Ascending aorta (tissue), 2 donors: ENCODE data around the gene KIAA0930. TPM values are rescaled to one million over a fixed set of nuclear protein-coding genes. Genes with fewer than 3 reads are reported as not detected.

Experiments
- DNase-seq, 2 donors: peaks; one replicate each; pipeline ENCODE4 v3.0.0-alpha.2; 2019; ENCODE audit warnings: low spot score in 2 of 2
- H3K27ac ChIP-seq, 2 donors: fragments of 200-600 bp; sonication (generic); one replicate each; pipeline ENCODE4 v1.5.1; 2016 to 2017; ENCODE audit warnings: mild to moderate bottlenecking in 1 of 2
- H3K27me3 ChIP-seq: fragments of 200-600 bp; sonication (generic); one replicate; pipeline ENCODE4 v1.5.1; 2017
- H3K36me3 ChIP-seq, 2 donors: fragments of 200-600 bp; sonication (generic); one replicate each; pipeline ENCODE4 v1.5.1; 2016
- H3K4me1 ChIP-seq, 2 donors: fragments of 200-600 bp; sonication (generic); one replicate each; pipeline ENCODE4 v1.5.1; 2016 to 2017; ENCODE audit warnings: mild to moderate bottlenecking in 1 of 2
- H3K4me3 ChIP-seq, 2 donors: fragments of 200-600 bp; sonication (generic); one replicate each; pipeline ENCODE4 v1.5.1; 2016 to 2017; ENCODE audit warnings: mild to moderate bottlenecking in 1 of 2
- H3K9me3 ChIP-seq, 2 donors: fragments of 200-600 bp; sonication (generic); one replicate each; pipeline ENCODE4 v1.5.1; 2016
- CTCF ChIP-seq, 3 experiments: fragments of 200-600 bp in 2 of 3; fragments of 450-650 bp in 1 of 3; sonication (generic) in 2 of 3; IDR thresholded peaks; one replicate each; pipeline ENCODE4 v1.5.1; 2016 to 2019; ENCODE audit warnings: antibody characterized with exemption in 3 of 3, mild to moderate bottlenecking in 1 of 3, moderate library complexity in 1 of 3
- intact Hi-C: fragments of 100-400 bp; cut with DNase I; formaldehyde crosslinking; loops from one replicate; pipeline ENCODE4 v1.15.1; 2023
- total RNA-seq: library from RNA; depleted of rRNA; stranded (reverse); fragments of >200 nt; gene quantifications from one replicate; pipeline ENCODE4 v1.1.0, GENCODE V29; 2016

Gene KIAA0930
- total RNA-seq, 1 donor from 2014 or later: 60.0 TPM

GRCh38 chr22:45235101-45235777, 5.5 kb downstream of the KIAA0930 start:
- no peak for TF ChIP-seq CTCF (IDR thresholded peaks at IDR 0.05)
- peaks cover 7 to 11% of the 10 kb centered on the region in 2 donors for H3K4me1 ChIP-seq
- no peaks in the 10 kb centered on the region for H3K9me3 ChIP-seq
- H3K4me3 ChIP-seq: no peak overlapping the region
- DNase-seq: no peak
- H3K27me3 ChIP-seq: no peaks in the 10 kb centered on the region
- H3K27ac ChIP-seq: no peak overlapping the region
- H3K36me3 ChIP-seq: peaks cover 0 to 7% of the 10 kb centered on the region in 2 donors
- intact Hi-C loops: no loop called here

DNA sequence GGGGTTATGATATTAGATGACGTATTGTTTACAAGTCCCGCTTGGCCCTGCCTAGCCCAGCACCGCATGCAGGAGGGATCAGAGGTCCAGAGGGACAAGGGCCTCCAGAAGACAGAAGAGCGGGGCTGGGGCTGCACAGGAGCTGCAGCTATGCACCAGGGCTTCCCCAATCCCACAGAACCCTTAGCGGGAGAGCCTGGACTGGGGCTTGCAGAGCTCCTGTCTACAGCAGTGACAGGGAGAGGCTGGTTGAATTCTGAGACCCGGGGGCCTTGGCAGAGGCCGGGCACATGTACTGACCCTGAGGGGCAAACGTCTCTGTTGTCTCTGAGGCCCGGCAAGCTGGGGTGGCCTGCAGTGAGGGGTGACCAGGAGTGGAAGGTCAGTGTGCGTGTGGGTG, 6.9 kb downstream of the KIAA0930 start:
- Histone ChIP-seq H3K4me3 (no peak overlapping the region), H3K27ac (no peak overlapping the region), H3K9me3 (no peaks in the 10 kb centered on the region), H3K4me1 (no peaks in the 10 kb centered on the region), H3K36me3 (peaks cover 0 to 7% of the 10 kb centered on the region in 2 donors), H3K27me3 (no peaks in the 10 kb centered on the region)
- no peak for TF ChIP-seq CTCF (IDR thresholded peaks at IDR 0.05)
- no peak for DNase-seq
- intact Hi-C loops: no loop called here

DNA sequence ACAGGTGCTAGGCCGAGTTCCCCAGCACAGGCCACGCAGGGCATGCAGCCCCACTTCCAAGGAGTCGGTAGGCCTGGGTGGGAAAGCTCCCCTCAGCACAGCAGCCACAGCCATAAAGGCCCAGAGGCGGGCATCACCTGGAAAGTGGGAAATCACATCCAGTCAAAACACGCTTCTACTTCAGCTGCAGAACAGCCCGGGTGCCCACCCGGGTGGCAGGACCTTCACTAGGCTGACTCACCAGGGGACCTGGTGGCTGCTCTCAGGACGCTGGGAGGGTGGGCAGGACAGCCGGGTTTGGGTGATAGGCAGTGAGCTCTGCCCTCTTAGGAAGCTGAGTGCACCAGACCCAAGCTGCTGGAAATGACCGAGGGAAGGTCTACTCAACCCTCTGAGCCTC, 7.3 kb downstream of the KIAA0930 start:
- Histone ChIP-seq H3K36me3 (peaks cover 0 to 7% of the 10 kb centered on the region in 2 donors), H3K9me3 (no peaks in the 10 kb centered on the region), H3K27ac (no peak overlapping the region), H3K4me3 (no peak overlapping the region), H3K27me3 (no peaks in the 10 kb centered on the region), H3K4me1 (no peaks in the 10 kb centered on the region)
- no peak for DNase-seq
- no peak for TF ChIP-seq CTCF (IDR thresholded peaks at IDR 0.05)
- intact Hi-C loops: no loop called here

DNA sequence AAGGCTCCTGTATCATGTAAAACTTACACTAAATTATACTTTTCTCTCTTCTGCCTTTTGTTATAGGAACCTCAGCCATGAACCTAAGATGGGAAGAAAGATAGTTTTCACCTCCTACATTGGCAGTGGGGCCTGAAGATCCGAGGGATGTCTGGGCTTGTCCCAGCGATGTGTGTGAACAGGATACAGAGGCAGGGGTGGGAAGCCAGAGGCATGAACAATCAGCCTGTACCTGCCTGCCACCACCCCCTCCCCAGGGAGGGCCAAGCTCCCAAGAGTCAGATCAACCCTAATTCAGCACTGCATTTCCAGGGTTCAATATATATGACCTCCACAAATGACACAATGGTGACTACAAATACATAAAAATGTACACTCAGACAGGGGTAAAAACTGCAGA, 9.4 kb downstream of the KIAA0930 start:
- DNase-seq: no peak
- Histone ChIP-seq H3K9me3 (no peaks in the 10 kb centered on the region), H3K4me1 (peaks cover 5 to 6% of the 10 kb centered on the region in 2 donors), H3K27ac (no peak overlapping the region), H3K27me3 (no peaks in the 10 kb centered on the region), H3K4me3 (no peak overlapping the region), H3K36me3 (no peaks in the 10 kb centered on the region)
- intact Hi-C loops: no loop called here
- no peak for TF ChIP-seq CTCF (IDR thresholded peaks at IDR 0.05)

GRCh38 chr22:45230026-45230721, 10.5 kb downstream of the KIAA0930 start:
- no peaks in the 10 kb centered on the region for H3K36me3 ChIP-seq
- peaks cover 5 to 6% of the 10 kb centered on the region in 2 donors for H3K4me1 ChIP-seq
- no peaks in the 10 kb centered on the region for H3K27me3 ChIP-seq
- intact Hi-C loops: no loop called here
- no peak for TF ChIP-seq CTCF (IDR thresholded peaks at IDR 0.05)
- H3K4me3 ChIP-seq: no peak overlapping the region
- no peaks in the 10 kb centered on the region for H3K9me3 ChIP-seq
- DNase-seq: no peak
- H3K27ac ChIP-seq: no peak overlapping the region
